Colonic mucosa (tissue), 4 donors: ENCODE data around the gene DDAH1. TPM values are rescaled to one million over a fixed set of nuclear protein-coding genes. Genes with fewer than 3 reads are reported as not detected.

Experiments
- DNase-seq: peaks from one replicate; pipeline ENCODE4 v3.0.0-alpha.2; 2020
- H3K27ac ChIP-seq: fragments of 200-600 bp; one replicate; pipeline ENCODE4 v1.8.0; 2021
- H3K27me3 ChIP-seq: fragments of 200-600 bp; one replicate; pipeline ENCODE4 v1.8.0; 2021
- H3K36me3 ChIP-seq: fragments of 200-600 bp; one replicate; pipeline ENCODE4 v1.8.0; 2021
- H3K4me1 ChIP-seq: fragments of 200-600 bp; one replicate; pipeline ENCODE4 v1.8.0; 2021; ENCODE audit warnings: mild to moderate bottlenecking
- H3K4me3 ChIP-seq: fragments of 200-600 bp; one replicate; pipeline ENCODE4 v1.8.0; 2021
- H3K9ac ChIP-seq, 2 donors: one replicate each; pipeline ENCODE4 v1.7.0; 2013; ENCODE audit warnings: control low read depth in 2 of 2, low read depth in 2 of 2, low read length in 2 of 2
- H3K9me3 ChIP-seq: fragments of 200-600 bp; one replicate; pipeline ENCODE4 v1.8.0; 2021
- intact Hi-C: fragments of 100-400 bp; cut with DNase I; formaldehyde crosslinking; loops from one replicate; pipeline ENCODE4 v1.14.1; 2022
- total RNA-seq, 2 donors: library from RNA; stranded (reverse); fragmentation: NEBNext Ultra II Directional in 1 of 2; extraction: Animal tissue kit (Norgen Biotek cat#: 25700) in 1 of 2; gene quantifications; one replicate each; pipeline ENCODE4 v1.2.1, GENCODE V29; 2021
- TF ChIP-seq, protein P1 (sequence below): fragments of 200-600 bp; IDR thresholded peaks from one replicate; pipeline ENCODE4 v1.8.0; 2022; ENCODE audit warnings: antibody characterized with exemption, mild to moderate bottlenecking
- donor health status: healthy.
- donor health status: DM: no; HTN: no; CAD: no.
- donor health status: DM: no; HTN: no; CAD: no.

DDAH1 gene
- total RNA-seq, 2 donors from 2014 or later, result 130 to 144 TPM

DNA sequence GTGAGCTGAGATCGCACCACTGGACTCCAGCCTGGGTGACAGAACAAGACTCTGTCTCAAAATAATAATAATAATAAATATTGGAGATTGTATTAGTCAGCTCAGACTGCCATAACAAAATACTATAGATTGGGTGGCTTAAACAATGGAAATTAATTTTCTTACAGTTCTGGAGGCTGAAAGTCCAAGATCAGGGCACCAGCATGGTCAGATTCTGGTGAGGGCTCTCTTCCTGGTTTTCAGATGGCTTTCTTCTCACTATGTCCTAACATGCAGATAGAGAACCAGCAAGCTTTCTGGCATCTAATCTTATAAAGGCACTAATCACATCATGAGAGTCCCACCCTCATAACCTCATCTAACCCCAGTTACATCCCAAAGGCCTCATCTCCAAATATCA lies 23.2 kb upstream of the DDAH1 start:
- Histone ChIP-seq H3K27ac (no peak overlapping the region), H3K9me3 (no peaks in the 10 kb centered on the region), H3K27me3 (no peaks in the 10 kb centered on the region), H3K9ac (no peak overlapping the region), H3K36me3 (no peaks in the 10 kb centered on the region), H3K4me1 (no peaks in the 10 kb centered on the region), H3K4me3 (no peak overlapping the region)
- TF ChIP-seq, protein P1, sequence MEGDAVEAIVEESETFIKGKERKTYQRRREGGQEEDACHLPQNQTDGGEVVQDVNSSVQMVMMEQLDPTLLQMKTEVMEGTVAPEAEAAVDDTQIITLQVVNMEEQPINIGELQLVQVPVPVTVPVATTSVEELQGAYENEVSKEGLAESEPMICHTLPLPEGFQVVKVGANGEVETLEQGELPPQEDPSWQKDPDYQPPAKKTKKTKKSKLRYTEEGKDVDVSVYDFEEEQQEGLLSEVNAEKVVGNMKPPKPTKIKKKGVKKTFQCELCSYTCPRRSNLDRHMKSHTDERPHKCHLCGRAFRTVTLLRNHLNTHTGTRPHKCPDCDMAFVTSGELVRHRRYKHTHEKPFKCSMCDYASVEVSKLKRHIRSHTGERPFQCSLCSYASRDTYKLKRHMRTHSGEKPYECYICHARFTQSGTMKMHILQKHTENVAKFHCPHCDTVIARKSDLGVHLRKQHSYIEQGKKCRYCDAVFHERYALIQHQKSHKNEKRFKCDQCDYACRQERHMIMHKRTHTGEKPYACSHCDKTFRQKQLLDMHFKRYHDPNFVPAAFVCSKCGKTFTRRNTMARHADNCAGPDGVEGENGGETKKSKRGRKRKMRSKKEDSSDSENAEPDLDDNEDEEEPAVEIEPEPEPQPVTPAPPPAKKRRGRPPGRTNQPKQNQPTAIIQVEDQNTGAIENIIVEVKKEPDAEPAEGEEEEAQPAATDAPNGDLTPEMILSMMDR, result no peak
- intact Hi-C loops, result no loop called here
- DNase-seq, result no peak

DNA sequence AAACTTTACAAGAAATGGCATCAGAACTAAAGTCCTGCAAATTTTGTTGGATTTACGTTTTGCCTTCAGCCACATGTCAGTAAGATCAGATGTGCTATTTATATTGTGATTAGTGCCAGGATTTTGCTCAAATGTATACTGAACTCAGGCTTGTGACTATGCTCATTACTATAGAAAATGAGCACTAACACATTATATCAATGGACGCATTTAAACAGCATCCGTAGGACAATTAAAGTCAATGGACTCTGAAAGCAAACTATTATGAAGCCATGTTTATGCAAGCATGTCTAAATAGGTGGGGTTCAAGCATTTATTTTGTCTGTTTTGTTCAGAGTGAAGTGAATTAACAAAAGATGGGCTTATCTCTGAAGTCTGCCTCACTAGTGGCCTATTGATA lies 20.6 kb upstream of the DDAH1 start:
- H3K4me3 ChIP-seq, result no peak overlapping the region
- TF ChIP-seq, protein P1, result no peak
- no peaks in the 10 kb centered on the region for H3K36me3 ChIP-seq
- H3K27me3 ChIP-seq, result no peaks in the 10 kb centered on the region
- no peak for DNase-seq
- H3K9me3 ChIP-seq, result no peaks in the 10 kb centered on the region
- H3K27ac ChIP-seq, result no peak overlapping the region
- intact Hi-C loops, result no loop called here
- H3K9ac ChIP-seq, result no peak overlapping the region
- no peaks in the 10 kb centered on the region for H3K4me1 ChIP-seq

DNA sequence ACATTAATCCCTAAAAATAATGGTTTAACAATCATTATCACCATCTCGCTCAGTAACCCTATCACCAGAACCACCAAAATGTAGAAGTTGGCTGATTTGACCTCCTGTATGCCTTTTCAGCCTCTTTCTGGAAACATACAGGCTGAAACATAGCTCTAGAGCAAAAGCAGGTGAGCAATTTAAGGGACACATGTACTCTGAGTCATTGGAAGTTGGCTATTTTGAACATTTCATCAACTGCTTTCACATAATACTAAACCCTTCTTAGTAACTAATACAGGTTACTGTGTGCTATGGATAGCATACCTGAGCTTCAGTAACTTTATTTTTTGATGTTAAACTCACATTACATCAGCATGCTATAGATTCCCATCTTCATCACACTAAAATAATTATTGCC lies 19.8 kb upstream of the DDAH1 start:
- Histone ChIP-seq H3K9me3 (no peaks in the 10 kb centered on the region), H3K4me3 (no peak overlapping the region), H3K9ac (no peak overlapping the region), H3K27ac (no peak overlapping the region), H3K27me3 (no peaks in the 10 kb centered on the region), H3K4me1 (no peaks in the 10 kb centered on the region), H3K36me3 (no peaks in the 10 kb centered on the region)
- TF ChIP-seq, protein P1, result no peak
- DNase-seq, result no peak
- intact Hi-C loops, result no loop called here

DNA sequence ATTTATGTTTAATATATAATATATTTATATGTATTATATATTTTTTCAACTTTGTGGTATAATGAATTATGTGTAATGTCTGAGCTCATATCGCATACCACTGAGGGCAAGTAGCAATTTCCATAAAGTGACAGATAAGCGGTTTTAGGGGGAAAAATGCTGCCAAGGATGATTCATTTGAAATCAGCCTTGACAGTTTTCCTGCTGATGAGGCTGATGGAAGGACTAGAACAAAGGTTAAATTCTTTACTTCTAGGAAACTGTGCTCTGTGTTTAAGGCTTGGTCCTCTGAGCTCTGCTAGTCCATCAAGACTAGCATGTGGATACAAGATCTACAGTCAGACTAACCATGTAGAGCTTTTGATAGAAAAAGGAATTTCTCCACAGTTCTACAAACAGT lies 19.3 kb upstream of the DDAH1 start:
- intact Hi-C loops, result no loop called here
- Histone ChIP-seq H3K27me3 (no peaks in the 10 kb centered on the region), H3K9ac (no peak overlapping the region), H3K9me3 (no peaks in the 10 kb centered on the region), H3K27ac (no peak overlapping the region), H3K4me3 (no peak overlapping the region), H3K4me1 (no peaks in the 10 kb centered on the region), H3K36me3 (no peaks in the 10 kb centered on the region)
- no peak for DNase-seq
- TF ChIP-seq, protein P1, result no peak

DNA sequence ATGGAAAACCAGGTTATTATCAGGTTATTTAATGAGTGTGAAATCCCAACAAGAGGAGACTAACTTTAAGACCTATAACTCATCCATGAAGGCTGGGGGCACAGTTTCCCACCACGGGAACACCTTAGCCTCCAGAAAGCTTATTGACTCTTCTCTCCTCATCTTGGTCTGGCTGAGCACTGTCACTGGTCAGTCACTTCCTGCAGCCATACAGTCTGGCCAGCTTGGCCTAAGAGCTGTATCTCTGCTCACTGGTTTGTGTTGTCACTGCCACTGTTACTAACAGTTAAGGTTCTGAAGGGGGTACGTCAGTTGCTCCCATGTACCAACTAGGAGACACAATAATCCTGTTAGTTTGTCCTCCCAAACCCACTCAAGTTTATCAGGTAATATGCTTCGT lies 16.7 kb upstream of the DDAH1 start:
- DNase-seq, result no peak
- H3K27ac ChIP-seq, result no peak overlapping the region
- TF ChIP-seq, protein P1, result no peak
- H3K4me3 ChIP-seq, result no peak overlapping the region
- intact Hi-C loops, result no loop called here
- no peaks in the 10 kb centered on the region for H3K4me1 ChIP-seq
- no peak overlapping the region for H3K9ac ChIP-seq
- no peaks in the 10 kb centered on the region for H3K36me3 ChIP-seq
- H3K27me3 ChIP-seq, result no peaks in the 10 kb centered on the region
- no peaks in the 10 kb centered on the region for H3K9me3 ChIP-seq

DNA sequence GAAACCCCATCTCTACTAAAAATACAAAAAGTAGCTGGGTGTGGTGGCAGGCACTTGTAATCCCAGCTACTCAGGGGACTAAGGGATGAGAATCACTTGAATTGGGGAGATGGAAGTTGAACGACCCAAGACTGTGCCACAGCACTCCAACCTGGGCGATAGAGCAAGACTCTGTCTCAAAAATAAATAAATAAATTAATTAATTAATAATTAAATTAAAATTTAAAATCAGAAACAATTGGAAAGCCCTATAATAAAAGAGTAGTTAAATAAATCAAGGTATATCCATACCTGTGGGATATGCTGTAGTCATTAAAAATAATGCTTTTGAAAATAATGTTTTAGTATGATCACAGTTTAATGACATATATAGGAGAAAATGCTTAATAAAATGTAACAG lies 15.6 kb upstream of the DDAH1 start:
- no peak for DNase-seq
- H3K9ac ChIP-seq, result no peak overlapping the region
- intact Hi-C loops, result no loop called here
- no peaks in the 10 kb centered on the region for H3K27me3 ChIP-seq
- H3K27ac ChIP-seq, result no peak overlapping the region
- TF ChIP-seq, protein P1, result no peak
- H3K4me3 ChIP-seq, result no peak overlapping the region
- H3K9me3 ChIP-seq, result no peaks in the 10 kb centered on the region
- no peaks in the 10 kb centered on the region for H3K4me1 ChIP-seq
- no peaks in the 10 kb centered on the region for H3K36me3 ChIP-seq
